ENCODE data around the gene VSX1. TPM values are rescaled to one million over a fixed set of nuclear protein-coding genes. Genes with fewer than 3 reads are reported as not detected.

The VSX1 gene
- total RNA-seq, 2 experiments from 2014 or later = not detected

DNA sequence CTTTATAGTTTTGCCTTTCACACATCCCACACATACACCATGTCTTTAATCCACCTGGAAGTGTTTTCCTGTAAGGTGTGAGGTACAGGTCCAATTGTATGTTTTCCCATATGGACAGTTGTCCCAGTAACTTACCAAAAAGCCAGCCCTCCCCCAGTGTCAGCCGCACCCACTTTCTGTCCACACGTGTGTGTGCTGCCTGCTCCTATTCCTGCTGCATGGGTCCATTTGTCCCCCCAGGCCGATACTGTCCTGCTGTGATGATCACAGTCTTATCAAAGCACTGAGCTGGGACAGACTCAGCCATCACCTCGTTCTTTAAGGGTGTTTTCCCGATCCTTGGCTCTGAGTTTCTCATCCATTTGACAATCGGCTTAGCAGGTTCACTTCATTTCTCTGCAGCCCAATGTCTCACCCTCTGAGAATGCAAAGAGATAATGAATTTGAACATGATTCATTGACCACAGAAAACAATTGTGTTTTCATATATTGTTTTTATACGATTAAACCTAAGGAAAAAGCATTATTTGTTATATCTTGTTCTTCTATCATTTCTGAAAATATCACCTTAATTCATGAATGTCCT, 9.6 kb downstream of the VSX1 start:
- no peaks in the 10 kb centered on the region for H3K36me3 Mint-ChIP-seq (ENCODE audit: low read depth)
- no peak overlapping the region for H3K27ac Mint-ChIP-seq
- no peak overlapping the region for H3K27ac ChIP-seq (ENCODE audit: low read depth in 1 of 2, low read length in 2 of 2)
- H3K4me3 Mint-ChIP-seq = no peak overlapping the region
- intact Hi-C loops (cut with DNase I, micrococcal nuclease) = no loop called here
- H3K9me3 Mint-ChIP-seq = no peaks in the 10 kb centered on the region
- no peak for DNase-seq
- ChIA-PET POLR2A (no interaction called here), CTCF (no interaction called here)
- H3K9me3 ChIP-seq (ENCODE audit: control insufficient read depth in 1 of 2, insufficient read depth in 1 of 2, low read length in 2 of 2) = peaks cover 0 to under 1% of the 10 kb centered on the region in 2 experiments
- H3K27me3 Mint-ChIP-seq = peaks cover 75% of the 10 kb centered on the region
- no peaks in the 10 kb centered on the region for H3K36me3 ChIP-seq (ENCODE audit: insufficient read depth, low read length)
- H3K4me1 ChIP-seq (ENCODE audit: insufficient read depth, low read length) = peaks cover 3% of the 10 kb centered on the region
- TF ChIP-seq, protein P1, sequence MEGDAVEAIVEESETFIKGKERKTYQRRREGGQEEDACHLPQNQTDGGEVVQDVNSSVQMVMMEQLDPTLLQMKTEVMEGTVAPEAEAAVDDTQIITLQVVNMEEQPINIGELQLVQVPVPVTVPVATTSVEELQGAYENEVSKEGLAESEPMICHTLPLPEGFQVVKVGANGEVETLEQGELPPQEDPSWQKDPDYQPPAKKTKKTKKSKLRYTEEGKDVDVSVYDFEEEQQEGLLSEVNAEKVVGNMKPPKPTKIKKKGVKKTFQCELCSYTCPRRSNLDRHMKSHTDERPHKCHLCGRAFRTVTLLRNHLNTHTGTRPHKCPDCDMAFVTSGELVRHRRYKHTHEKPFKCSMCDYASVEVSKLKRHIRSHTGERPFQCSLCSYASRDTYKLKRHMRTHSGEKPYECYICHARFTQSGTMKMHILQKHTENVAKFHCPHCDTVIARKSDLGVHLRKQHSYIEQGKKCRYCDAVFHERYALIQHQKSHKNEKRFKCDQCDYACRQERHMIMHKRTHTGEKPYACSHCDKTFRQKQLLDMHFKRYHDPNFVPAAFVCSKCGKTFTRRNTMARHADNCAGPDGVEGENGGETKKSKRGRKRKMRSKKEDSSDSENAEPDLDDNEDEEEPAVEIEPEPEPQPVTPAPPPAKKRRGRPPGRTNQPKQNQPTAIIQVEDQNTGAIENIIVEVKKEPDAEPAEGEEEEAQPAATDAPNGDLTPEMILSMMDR (IDR thresholded peaks at IDR 0.05) = no peak
- no peak overlapping the region for H3K4me3 ChIP-seq (ENCODE audit: low read length)
- no peak for ATAC-seq (ENCODE audit: poor library complexity)
- peaks cover 32 to 54% of the 10 kb centered on the region in 2 experiments for H3K27me3 ChIP-seq (ENCODE audit: control insufficient read depth in 1 of 2, insufficient read depth in 2 of 2, low read length in 2 of 2)
- peaks cover 6% of the 10 kb centered on the region for H3K4me1 Mint-ChIP-seq (ENCODE audit: low read depth)

DNA sequence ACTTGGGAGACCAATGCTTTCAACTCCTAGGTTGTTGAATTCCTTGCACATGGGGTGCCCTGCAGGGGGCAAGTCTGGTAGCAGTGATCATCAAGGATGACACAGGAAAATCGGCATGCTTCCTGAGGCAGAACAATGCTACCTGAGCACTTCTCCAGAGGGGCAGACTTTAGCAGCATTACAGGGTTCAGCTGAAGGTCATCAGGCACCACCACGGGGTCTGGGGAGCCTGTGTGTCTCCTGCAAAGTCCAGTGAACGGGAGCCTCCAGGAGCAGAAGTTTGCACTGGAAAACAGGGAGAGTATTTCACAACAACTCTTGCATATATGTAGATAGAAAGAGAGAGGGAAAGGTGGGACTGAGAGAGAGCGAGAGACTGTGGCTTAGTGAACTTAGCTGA, 10.2 kb downstream of the VSX1 start:
- intact Hi-C loops (cut with DNase I, micrococcal nuclease) = no loop called here
- CTCF ChIA-PET = no interaction called here
- Histone ChIP-seq H3K4me3 (ENCODE audit: low read length) (no peak overlapping the region), H3K9me3 (ENCODE audit: control insufficient read depth in 1 of 2, insufficient read depth in 1 of 2, low read length in 2 of 2) (no peaks in the 10 kb centered on the region), H3K27me3 (ENCODE audit: control insufficient read depth in 1 of 2, insufficient read depth in 2 of 2, low read length in 2 of 2) (peaks cover 27 to 48% of the 10 kb centered on the region in 2 experiments), H3K27ac (ENCODE audit: low read depth in 1 of 2, low read length in 2 of 2) (no peak overlapping the region), H3K36me3 (ENCODE audit: insufficient read depth, low read length) (no peaks in the 10 kb centered on the region), H3K4me1 (ENCODE audit: insufficient read depth, low read length) (peaks cover 3% of the 10 kb centered on the region)
- Mint-ChIP-seq H3K9me3 (no peaks in the 10 kb centered on the region), H3K27ac (no peak overlapping the region), H3K36me3 (ENCODE audit: low read depth) (no peaks in the 10 kb centered on the region), H3K27me3 (peaks cover 69% of the 10 kb centered on the region), H3K4me3 (no peak overlapping the region), H3K4me1 (ENCODE audit: low read depth) (peaks cover 2% of the 10 kb centered on the region)
- TF ChIP-seq, protein P1 (IDR thresholded peaks at IDR 0.05) = no peak
- DNase-seq (peak in 1 of 14 experiments; percentile 16), ATAC-seq (ENCODE audit: poor library complexity) (no peak)
- POLR2A ChIA-PET = no interaction called here

DNA sequence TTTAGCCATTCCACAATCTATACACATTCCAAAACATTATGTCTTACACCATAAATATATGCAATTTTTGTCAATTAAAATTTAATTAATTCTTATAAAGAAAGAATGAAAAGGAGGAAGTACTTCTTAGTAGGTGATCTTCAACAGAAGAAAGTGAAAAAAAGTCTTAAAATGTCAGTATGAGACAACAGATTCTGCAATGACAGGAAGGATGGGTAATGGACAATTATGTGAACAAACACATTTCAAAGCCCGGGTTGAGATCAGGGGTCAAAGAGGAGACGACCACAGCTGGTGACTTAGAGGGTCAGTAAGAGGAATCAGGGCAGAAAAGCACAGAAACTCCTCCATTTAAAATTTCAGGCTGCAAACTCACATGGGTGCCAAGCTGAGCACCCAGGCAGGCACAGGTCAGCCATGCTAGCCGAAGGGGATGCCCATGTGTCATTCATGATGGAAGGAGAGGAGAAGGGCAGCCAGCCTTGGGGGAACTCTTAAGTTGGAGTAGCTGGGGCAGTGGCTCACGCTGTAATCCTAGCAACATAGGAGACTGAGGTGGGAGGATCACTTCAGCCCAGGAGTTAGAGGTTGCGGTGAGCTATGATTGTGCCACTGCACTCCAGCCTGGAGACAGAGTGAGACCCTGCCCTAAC, 11.0 kb downstream of the VSX1 start:
- Mint-ChIP-seq H3K4me1 (ENCODE audit: low read depth) (peaks cover 1% of the 10 kb centered on the region), H3K27ac (no peak overlapping the region), H3K36me3 (ENCODE audit: low read depth) (no peaks in the 10 kb centered on the region), H3K9me3 (no peaks in the 10 kb centered on the region), H3K4me3 (no peak overlapping the region), H3K27me3 (peaks cover 69% of the 10 kb centered on the region)
- no peaks in the 10 kb centered on the region for H3K9me3 ChIP-seq (ENCODE audit: control insufficient read depth in 1 of 2, insufficient read depth in 1 of 2, low read length in 2 of 2)
- CTCF ChIA-PET = no interaction called here
- H3K4me3 ChIP-seq (ENCODE audit: low read length) = no peak overlapping the region
- H3K36me3 ChIP-seq (ENCODE audit: insufficient read depth, low read length) = no peaks in the 10 kb centered on the region
- intact Hi-C loops (cut with DNase I, micrococcal nuclease) = no loop called here
- H3K4me1 ChIP-seq (ENCODE audit: insufficient read depth, low read length) = no peaks in the 10 kb centered on the region
- POLR2A ChIA-PET = interaction anchor here (0.7 kb wide), 1 partner anchor 8 kb away, joined by 3 read pairs; no protein-coding TSS in a partner anchor
- no peak overlapping the region for H3K27ac ChIP-seq (ENCODE audit: low read depth in 1 of 2, low read length in 2 of 2)
- no peak for ATAC-seq (ENCODE audit: poor library complexity)
- H3K27me3 ChIP-seq (ENCODE audit: control insufficient read depth in 1 of 2, insufficient read depth in 2 of 2, low read length in 2 of 2) = peaks cover 23 to 44% of the 10 kb centered on the region in 2 experiments
- peak in 1 of 14 experiments; percentile 14 for DNase-seq
- TF ChIP-seq, protein P1 (IDR thresholded peaks at IDR 0.05) = no peak
